OCI-LY3 (cell line): ENCODE data around the gene CLEC10A.

Experiments used
- CTCF ChIP-seq: fragments of 200-600, 300-600 bp; sonication (generic); IDR thresholded peaks from 2 replicates; pipeline ENCODE4 v1.5.1; 2014; ENCODE audit warnings: antibody characterized with exemption, low read length, low read depth
- EZH2phosphoT487 ChIP-seq: fragments of 200-600 bp; shearing (Covaris generic); IDR thresholded peaks from 2 replicates; pipeline ENCODE4 v1.6.1; 2018; ENCODE audit warnings: antibody characterized with exemption, mixed run types, low read depth

- TF ChIP-seq CTCF (no peak), EZH2phosphoT487 (no peak)
Observed at GRCh38 chr17:7108981-7109380, 28.9 kb upstream of the CLEC10A start.
